Measurements from ENCODE around the gene ZFHX3. TPM values are rescaled to one million over a fixed set of nuclear protein-coding genes. Genes with fewer than 3 reads are reported as not detected.
A peak's percentile ranks its signal among the peaks of the same experiment; 100 is the strongest.

The ZFHX3 gene
- total RNA-seq, 1 experiment from 2014 or later = 3.2 TPM

DNA sequence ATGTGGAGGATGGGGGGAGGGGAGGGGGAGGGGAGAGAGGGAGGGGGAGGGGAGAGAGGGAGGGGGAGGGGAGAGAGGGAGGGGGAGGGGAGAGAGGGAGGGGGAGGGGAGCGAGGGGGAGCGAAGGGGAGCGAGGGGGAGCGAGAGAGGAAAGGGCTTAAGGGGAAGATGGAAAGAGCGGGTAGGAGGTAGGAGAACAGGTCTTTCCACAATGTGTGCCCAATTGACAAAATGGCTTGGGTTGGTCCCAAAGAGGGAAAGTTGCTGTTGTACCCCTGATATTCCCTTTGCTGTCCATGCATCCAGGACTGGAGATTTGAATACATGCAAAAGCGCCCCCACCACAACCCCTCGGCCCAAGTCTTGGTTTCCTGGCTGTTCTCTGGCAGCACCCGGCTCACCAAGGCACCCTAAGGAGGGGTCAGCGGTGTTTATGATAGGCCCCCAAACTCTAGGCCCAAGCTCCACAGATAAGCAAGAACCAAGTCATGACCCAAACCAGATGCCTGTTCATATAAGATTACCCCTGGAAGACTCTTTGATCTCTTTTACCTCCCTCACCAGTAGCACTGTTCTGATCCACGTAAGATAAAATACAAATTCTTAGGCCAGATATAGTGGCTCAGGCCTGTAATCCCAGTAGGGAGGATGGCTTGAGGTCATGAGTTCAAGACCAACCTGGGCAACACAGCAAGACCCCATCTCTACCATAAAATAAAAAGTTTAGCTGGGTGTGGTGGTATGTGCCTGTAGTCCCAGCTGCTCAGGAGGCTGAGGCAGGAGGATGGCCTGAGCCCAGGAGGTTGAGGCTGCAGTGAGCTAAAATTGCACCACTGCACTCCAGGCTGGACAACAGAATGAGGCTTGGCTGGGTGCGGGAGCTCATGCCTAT, 119.6 kb downstream of the ZFHX3 start:
- DNase-seq (ENCODE audit: low read depth) = no peak

DNA sequence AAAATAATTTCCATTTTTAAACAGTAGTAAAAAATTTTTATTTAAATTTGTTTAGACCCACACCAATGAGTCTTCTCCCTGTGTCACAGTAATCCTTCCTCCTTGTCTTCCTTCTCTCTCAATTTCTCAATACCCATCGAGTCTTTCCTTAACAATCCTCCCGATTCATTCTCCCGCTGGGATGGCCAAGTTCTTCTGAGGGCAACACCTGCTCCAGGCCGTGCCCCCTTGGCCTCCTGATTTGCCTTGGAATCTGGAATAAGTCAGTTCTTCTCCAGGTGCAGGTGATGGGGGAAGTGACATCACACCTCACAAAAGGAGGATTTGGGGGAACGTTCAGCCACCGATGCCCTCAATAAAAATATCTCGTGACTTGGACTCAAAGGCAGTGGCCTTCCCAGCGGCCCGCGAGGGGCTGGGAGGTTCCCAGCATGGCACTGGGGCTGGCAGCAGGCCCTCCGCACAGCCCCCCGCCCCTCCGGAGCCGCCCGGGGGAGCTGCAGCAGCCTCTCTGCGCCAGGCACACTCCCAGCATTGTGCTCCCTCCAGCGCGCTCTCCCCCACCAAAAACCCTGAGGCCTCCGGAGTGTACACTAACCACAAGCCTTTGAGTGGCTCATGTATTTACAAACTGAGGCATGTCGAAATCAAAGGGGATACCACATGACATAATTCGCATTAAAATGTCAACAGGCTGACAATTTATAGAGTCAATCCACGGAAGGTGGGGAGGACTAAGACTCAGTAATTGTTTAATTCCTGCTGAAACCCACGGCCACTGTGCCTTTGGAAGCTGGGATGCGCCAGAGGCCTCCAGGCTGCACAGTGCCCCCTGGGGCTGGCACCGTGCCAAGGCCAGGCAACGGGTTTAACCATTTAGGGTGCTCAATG, 120.5 kb downstream of the ZFHX3 start:
- peak; percentile 97 for DNase-seq (ENCODE audit: low read depth)

DNA sequence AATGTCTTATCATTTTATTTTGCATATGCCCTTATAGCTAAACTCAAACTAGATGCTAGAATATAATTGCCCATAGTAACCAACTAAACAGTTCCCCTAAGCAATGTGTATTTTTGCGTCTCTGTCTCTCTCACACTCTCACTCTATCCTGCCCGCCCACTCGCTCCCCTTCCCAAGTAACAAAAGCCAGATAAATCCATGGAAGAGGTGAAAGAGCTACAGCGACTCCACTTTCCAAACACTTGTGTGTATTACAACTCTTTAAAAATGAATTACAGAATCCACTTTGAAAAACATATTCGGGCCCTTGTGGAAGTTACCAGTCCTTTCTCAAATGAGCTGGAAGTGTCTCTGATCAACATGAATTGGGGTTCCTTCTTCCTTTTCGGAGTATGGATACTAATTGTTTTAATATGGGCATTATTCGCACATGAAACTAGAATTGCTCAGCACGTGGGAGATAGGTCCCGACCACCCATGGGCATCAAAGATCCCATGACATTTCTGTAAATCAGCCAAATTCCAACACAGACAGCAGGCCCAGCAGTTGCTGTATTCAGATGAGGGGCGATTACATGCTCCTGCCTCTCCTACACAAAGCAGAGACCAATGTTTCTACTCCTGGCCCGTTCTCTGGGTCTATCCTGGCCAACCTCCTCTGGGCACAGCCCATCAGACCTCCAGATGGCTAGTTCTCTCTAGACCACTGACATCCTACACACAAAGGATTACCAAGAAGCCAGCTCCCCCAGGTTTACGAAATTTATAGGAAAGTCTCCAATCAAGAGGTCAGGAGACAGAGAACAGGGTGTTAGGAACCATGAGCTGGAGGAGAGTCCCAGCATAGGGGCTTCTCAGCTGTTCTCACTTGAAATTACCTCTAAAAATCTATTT, 121.5 kb downstream of the ZFHX3 start:
- no peak for DNase-seq (ENCODE audit: low read depth)

DNA sequence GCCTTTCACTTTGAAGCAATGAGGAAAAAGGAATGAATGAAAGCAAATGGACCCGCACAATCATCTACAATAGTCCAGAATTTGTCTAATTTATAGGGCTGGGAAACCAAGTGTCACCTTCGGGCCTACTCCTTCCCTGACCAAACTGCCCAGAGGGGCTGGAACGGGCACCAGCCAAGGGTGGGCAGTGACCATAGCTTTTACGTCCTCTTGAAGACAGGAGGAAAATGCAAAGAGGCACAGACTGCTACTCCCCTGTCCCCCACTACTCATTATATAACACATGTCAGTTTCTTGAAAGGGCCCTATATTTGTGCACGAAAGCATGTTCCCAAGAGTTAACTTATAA, 122.3 kb downstream of the ZFHX3 start:
- no peak for DNase-seq (ENCODE audit: low read depth)

DNA sequence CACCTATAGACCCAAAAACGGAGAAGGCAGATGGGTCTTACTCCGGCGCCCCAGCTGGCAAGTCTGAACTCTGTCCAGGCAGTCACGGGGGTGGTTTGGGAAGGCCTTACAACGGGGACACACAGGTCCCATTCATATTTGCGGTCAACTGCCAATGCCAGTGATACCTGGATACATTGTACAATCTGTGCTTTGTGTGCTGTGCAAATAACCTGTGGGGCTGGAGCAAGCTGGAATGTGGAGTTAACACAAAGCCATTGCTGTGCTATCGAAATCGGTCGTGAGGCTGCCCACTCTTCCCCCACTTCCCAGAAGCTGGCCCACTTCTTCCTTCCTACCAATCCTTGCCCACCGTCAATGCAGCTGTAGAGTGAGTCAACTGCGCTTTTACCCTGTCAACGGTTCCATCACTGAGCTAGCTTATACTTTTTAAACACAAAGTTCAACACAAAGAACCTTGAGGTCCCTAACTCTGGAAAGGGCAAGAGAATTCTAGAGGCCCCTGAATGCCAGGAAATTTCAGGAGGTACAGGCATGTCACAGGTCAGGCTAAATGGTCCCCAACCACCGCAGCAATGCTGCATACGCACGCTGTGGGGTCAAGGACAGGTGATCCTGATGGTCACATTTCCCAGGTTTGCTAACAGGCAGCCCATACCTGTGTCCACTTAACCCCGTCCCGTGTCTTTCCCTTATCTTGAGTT, 122.8 kb downstream of the ZFHX3 start:
- DNase-seq (ENCODE audit: low read depth) = no peak

DNA sequence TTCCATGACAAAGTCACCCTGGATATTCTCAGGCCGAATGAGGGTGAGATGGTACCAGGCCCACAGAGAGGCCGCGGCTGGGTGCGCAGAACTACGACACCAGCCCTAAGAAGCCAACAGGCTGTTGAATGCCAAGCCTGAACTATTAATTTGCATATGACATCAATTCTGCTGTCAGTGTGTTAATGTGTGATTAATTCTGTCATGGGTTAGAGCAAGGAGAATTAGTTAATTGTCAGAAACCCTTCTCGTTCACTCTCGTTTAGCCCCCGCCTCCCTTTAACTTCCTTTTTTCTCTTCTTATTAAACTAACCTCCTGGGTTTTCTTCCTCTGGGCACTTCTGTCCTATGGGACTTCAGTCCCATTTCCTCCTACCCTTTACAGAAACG, 123.4 kb downstream of the ZFHX3 start:
- no peak for DNase-seq (ENCODE audit: low read depth)

DNA sequence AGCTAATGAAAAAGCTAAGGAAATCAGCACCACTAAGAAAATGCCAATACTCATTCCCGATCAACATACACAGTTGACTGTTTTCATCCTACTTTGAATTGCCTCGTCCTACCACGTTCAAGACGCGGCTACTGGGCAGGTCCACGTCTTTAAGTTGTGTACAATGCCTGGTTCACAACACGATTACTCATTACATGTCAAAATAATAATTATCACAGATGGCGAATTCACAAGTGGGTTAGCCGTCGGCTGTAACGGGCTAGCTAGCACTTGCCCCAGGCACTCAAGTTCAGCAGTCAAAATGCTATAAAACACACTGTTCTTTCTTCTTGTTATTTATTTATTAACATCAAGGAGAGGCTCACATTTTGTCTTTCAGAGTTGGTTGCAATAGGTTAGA, 124.2 kb downstream of the ZFHX3 start:
- no peak for DNase-seq (ENCODE audit: low read depth)

DNA sequence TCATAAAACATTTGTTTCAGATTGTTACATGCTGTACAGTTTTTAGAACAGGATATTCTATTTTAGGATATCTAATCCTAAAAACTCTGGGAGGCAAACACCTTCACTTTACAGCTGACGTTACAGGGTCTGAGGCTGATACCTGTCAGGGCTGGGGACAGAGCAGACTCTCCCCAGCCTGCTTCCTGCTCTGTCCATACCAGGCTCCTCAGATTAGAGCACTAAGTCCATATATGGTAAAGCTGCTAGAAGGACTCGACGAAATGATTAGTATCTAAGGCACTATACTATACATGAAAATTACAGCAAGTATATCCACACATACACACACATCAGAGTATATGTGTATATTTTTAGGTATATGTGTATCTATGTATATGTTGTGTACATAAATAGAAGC, 125.2 kb downstream of the ZFHX3 start:
- DNase-seq (ENCODE audit: low read depth) = no peak

DNA sequence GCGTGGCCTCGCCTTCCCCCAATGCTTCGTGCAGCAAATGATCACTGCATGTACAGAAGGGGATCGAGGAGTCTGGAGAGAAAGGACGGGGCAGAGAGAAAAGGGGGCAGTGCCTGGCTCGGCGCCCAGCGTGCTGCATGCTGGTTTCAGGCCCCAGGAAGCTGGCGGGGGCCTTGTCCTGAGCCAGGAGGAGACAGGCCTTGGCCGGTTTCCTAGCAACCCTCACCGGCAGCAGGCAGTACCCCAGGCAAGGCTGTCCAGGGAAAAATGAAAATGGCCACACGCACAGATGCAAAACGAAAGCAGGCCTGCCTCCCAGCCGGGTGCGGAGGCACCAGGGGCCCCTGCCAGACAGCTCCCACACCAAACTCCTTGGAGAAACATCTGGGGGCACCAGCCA, 126.3 kb downstream of the ZFHX3 start:
- DNase-seq (ENCODE audit: low read depth) = no peak

DNA sequence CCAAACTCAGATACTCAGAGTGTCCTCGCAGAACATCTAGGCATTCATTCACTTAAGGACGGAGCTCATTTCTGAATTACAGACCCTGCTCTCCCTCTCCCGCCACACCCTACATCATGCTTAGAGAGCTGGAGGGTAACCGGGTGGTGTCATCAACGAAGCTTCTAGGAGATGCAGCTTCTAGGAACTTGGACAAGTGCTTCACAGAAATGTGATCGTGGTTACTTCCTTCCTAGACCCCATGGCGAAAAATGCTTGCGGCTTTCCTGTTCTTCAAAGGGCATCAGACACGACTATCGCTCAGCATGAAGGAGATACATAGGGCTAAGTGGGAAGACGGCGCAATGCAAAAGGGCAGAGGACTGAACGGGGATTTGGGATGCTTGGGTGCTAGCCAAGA, 126.8 kb downstream of the ZFHX3 start:
- DNase-seq (ENCODE audit: low read depth) = no peak

DNA sequence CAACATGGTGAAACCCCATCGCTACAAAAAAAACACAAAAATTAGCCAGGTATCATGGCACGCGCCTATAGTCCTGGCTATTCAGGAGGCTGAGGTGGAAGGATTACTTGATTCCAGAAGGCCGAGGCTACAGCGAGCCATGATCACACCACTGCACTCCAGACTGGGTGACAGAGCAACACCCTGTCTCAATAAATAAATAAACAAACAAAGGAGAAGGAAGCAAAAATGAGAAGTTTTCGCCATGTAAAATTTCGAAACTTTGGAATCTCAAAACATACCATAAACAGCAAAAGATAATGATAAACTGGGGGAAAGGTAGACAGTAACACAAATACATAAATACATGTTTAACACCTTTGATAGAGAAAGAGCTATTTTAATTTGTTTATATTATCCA, 130.9 kb downstream of the ZFHX3 start:
- DNase-seq (ENCODE audit: low read depth) = no peak

DNA sequence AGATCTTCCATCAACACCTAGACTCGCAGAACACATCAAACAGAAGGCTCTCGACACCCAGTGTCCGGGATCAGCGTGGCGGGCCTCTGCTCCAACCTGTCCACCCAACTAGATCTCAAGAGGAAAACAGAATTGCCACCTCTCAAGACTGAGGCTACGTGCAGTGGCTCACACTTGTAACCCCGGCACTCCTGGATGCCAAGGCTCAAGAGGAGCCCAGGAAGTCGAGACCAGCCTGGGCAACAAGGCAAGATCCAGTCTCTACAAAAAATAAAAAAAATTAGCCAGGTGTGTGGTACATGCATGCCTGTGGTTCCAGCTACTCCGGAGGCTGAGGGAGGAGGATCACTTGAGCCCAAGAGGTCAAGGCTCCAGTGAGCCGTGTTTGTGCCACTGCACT, 132.6 kb downstream of the ZFHX3 start:
- no peak for DNase-seq (ENCODE audit: low read depth)

DNA sequence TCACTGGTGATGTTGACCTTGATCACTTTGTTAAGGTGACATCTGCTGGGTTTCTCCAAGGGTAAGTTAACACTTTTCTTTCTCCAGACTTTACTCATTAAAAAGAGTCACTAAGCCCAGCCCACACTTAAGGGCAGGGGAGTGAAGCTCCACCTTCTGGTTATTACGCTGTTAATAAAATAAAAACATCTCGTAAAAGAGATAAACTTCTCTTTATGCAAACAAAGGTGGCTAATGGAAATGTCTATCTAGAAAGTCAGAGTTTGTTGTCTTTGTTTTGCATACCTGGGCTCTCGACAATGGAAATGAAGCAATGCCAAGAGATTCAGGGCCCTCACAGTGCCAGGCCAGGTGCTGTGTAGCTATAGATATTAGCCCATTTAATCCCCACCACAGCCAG, 134.4 kb downstream of the ZFHX3 start:
- no peak for DNase-seq (ENCODE audit: low read depth)

DNA sequence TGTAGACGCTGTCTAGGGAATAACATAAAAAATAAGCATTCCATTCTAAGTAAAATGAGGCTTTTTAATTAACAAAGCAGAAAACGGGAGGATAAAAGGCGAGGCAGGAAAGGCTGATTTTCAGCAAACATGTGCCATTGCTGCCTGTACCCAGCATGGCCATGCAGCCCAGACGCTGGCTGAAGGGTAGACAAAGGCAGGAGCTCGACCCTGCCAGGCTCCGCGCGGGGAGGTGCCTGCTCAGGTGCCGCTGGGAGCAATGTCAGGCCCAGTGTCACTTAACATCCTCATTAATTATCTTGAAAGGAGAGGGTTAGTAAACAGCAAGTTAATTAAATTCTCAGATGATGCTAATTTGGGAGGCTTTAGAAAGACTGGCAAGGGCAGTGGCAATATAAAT, 136.0 kb downstream of the ZFHX3 start:
- DNase-seq (ENCODE audit: low read depth) = no peak

DNA sequence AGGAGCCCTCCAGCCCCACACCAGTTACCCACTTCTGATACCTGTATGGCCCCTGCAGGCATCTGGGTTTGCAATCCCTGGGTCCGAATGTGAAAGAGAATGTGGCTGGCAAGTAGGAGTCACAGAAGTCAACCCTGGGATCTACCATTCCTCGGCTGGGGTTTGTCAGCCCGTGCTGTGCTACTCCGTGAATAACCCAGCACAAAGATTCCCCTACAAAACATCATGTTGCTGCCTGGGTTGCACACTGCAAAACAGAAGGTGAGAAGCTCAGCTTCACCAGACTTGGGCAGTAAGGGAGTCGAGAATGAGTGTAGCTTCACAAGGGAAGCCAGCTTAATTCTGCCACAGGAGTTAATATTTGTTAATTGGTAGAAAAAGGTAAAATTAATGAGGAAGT, 137.1 kb downstream of the ZFHX3 start:
- DNase-seq (ENCODE audit: low read depth) = no peak

DNA sequence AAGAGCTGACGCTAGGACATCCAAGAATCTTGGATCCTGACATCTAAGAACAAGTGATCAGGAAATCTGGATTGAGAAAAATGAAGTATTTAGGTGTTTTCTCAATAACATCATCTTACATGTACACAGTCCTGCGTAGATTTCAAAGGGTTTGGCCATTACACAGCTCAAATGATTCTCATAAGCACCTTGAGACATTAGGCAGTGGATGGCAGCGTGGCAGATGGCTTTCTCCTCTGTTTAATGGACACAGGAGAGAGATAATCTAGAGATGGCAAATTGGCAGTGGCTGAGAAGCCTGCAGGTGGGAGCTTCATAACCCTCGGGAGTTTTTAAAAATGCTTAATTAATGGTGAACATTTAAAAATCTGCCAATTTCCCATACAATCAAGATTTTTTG, 137.5 kb downstream of the ZFHX3 start:
- DNase-seq (ENCODE audit: low read depth) = no peak

DNA sequence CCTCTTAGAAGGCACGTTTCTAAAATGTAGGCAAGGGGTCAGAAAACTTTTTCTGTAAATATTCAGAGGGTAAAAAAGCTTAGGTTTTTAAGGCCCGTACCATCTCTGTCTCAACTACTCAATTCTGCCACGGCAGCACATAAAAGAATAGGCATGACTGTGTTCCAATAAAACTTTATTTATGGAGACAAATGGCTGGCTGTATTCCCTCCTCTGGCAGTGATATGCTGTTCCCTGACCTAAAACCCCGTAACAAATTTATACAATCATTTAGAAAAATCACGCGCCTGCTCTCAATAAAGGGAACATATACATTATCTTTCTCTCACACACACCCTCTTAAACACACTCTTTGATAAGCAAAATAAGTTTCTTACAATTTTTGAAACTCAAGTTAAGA, 138.7 kb downstream of the ZFHX3 start:
- DNase-seq (ENCODE audit: low read depth) = no peak

DNA sequence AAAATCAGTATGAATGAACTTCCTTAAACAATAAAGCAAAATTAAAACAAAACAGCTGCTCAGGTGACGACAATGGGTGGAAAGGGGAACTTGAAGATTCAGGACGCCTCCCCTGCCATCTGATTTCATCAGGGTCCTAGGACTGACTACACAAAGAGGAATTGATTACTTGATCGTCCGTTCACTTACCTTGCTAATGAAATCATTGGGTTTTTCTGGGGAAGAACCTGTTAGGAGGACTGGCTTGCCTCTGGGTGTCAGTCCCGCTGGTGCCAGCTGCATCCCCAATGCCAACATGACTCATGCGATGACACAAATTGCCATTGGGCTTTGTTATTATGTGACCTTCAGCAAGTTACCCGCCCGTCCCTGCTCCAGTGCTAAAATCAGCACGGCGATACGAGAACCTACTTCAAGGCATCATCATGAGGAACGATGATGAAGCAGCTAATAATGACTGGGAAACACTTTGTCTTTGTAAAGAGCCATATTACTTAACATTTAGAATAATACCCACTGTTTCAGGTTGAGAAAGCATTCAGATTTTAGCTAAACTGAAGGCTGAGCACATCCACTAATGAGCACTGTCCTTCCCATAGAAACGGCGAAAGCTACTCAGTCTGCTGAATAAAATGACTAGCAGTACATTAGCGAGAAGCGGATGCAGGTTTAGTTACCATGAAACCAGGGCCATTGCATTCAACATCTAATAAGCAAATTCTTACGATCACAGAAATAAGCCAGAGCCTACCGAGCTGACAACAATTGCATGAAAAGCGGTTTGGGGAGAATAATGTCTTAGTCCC, 139.4 kb downstream of the ZFHX3 start:
- peak; percentile 31 for DNase-seq (ENCODE audit: low read depth)

DNA sequence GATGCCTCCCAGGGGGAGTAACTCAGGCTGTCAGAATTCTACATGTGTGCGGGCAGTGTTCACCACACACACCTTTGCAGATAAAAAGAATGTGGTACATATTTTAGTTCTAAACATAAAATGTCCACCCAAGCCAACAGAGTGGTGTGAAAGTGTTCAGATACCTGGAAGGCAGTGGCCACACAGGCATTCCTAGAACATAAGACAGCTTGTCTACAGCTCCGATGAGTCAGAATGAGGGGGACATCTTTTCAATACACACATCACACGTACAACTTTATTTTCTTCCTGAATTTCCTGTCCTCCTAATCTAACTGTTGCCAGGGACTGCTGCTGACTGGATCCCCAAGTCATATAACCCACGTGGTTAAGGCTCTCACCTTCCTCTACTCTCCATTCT, 142.3 kb downstream of the ZFHX3 start:
- peak; percentile 82 for DNase-seq (ENCODE audit: low read depth)

DNA sequence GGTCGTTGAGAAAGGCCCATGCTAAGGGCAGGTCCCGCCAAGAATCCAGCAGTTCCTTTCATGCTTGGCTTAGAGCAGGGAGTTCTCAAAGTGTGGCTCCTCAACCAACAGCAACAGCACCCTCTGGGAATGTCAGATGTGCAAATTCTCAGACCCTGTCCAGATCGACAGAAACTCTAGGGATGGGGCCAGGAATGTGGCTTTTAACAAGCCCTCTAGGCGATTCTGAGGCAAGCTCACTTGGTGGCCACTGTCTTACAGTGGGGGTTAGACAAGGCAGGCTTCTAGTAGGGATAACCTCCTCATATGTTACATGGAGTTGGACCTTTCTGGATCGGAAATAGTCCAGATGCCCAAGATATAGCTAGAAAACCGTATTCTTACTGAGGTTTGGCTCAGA, 144.8 kb downstream of the ZFHX3 start:
- DNase-seq (ENCODE audit: low read depth) = no peak

DNA sequence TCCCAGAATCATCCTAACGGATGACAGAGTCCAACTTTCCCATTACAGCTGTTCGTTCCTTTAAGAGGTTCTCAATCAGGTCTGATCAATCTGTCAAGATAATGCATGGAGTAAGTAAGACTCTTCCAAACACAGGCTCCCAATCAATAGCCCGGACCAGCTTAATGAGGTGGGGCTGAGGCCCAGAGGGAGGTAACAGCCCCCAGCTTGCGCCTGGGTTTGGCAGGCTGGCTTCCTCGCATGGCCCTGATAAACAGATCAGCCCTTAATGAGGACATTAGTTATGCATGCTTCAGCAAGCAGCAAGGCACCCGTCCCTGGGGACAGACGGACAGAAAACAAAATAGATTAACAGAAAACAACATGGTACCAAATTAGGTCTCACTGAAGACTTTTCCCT, 145.7 kb downstream of the ZFHX3 start:
- no peak for DNase-seq (ENCODE audit: low read depth)
